GM23248 (cell line): ENCODE data around the gene NRDC.

Source experiments
- EZH2 ChIP-seq: fragments of 200-600 bp; sonication (generic); IDR thresholded peaks from 2 replicates; pipeline ENCODE4 v1.6.1; 2018; ENCODE audit warnings: antibody characterized with exemption, mild to moderate bottlenecking; ENCODE audit not compliant: insufficient read depth, poor library complexity, severe bottlenecking
- EZH2phosphoT487 ChIP-seq: fragments of 200-600 bp; sonication (generic); IDR thresholded peaks from 2 replicates; pipeline ENCODE4 v1.6.1; 2018; ENCODE audit warnings: antibody characterized with exemption, moderate library complexity, mild to moderate bottlenecking, low read depth; ENCODE audit not compliant: insufficient read depth

DNA sequence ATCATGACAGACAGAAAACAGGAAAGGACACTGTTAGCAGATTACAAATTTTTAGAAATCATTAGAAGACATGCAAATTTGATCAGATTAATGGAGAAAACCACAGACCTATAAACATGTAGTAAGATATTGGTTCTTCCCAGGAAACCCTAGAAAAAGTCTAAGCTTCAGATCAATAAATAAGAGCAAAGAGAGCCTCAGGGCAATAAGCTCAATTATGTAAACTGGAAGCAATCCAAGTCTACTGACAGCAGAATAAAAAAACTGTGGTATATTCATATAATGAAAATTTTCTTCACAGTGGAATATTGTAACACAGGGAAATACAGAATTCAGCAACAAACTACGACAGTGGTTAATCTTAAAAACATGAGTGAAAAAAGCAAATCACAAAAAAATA lies 36.3 kb downstream of the NRDC start:
- TF ChIP-seq EZH2phosphoT487 (no peak), EZH2 (no peak)
